GM19438 (cell line): ENCODE results near the gene EHBP1.

Source experiments
- ATAC-seq: cut with Tn5 transposase; IDR thresholded peaks from one replicate; pipeline ENCODE4 v1.9.1; 2021; ENCODE audit warnings: low read depth; ENCODE audit not compliant: unreplicated experiment

The EHBP1 gene

DNA sequence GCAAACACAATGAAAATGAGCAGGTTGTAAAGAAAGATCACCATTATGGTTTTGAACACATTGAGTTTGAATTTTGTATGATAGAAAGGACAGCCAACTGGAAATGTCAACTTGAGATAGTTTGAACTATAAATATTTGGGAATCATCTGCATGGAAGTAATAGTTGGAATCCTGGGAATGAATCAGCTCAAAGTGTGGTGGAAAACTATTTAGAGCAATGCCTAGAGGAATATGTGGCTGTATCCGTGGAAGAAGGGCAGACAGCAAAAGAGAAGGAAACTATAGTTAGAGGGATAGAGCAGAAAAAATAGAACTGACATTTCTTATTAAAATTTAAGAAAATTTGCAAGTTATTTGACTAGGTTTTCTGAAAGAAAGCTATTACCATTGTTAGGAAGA, 232.6 kb downstream of the EHBP1 start:
- ATAC-seq = no peak

DNA sequence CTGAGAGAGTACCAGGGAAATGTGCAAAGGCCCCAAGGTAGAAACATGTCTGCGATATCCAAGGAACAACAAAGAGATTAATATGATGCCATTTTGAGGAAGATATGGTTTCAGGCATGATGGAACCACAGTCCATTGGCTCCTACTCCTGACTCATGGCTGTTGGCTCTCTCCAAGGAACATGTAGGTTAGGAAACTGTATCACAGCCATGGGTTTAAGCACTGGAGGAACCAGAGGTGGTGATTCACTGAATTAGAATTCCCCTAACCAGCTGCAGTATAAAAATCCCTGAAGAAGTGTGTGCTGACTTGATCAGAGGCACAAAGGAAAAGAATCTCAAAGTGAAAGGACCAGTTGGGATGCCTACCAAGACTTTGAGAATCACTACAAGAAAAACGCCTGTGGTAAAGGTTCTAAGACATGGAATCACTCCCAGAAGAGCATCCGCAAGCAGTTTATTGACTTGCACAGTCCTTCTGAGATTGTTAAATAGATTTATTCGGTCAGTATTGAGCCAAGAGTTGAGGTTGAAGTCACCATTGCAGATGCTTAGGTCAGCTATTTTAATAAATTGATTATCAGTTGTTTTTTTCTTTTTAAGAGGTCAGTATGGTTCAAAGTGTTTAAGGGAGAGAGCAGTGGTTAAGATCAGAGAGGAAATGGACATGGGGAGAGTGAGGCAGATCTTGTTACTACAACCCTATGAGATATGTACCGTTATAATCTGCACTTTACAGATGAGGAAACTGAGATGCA, 234.4 kb downstream of the EHBP1 start:
- ATAC-seq = no peak

DNA sequence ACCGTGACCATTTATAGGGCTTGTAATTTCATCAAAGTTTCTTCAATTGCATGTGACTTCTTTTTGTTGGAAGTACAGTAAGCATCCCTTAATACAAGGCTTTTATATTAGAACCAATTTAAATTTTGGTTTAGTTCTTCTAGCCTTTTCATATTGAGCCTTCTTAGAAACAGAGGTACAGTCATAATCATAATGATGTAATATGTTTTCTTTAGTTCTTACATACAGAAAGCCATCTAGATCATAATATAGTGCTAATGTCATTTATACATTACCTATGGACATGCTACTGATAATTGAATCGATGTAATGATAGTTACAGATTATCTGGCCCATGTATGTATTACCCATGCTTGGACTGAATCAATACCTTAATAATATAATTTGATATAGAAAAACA, 235.2 kb downstream of the EHBP1 start:
- ATAC-seq = no peak

DNA sequence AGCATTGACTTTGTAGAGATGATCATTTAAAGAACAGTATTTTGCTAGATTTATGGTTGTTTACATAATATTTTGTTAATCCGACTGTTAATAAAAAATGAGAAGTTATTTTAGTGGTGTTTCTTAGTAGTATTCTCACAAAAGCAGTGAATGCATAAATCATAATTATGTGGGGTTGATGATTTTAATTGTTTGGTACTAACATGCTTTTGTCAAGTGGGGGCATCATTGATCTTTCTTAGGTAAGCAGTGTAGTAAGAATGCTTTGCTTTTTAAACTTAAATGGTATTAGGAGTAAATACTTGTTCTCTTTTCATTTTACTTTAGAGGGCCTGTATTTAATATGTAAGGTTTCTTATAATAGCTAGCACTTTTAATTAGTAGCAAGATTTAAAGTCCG, 235.9 kb downstream of the EHBP1 start:
- ATAC-seq = no peak

DNA sequence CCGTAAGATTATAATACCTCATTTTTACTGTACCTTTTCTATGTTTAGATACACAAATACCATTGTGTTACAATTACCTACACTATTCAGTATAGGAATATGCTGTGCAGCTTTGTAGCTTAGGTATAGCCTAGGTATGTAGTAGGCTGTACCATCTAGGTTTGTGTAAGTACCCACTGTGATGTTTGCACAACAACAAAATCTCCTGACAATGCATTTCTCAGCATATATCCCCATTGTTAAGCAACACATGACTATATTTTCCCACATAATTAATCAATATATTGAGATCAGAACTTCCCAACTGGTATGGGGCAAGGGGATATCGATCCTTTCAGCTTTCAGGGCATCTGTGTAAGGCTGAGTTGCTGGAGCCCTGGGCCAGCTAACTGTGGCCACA, 238.8 kb downstream of the EHBP1 start:
- no peak for ATAC-seq

DNA sequence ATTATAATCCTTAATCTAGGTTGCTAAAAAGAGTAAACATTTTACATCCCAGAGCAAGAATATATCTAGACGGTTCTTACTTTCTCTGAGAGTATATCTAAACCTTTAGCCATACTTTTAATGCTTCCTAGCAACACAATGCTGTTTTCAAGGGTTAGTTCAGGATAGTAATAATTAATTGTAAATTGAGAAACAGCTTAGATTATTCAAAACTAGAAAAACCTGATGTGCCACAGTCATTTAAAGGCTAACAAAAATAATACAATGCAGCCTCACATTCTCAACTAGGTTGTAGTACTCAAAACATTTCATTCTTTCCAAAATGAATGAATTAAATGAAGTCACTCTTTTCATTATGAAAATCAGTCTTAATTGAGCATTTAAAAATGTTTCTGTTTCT, 241.9 kb downstream of the EHBP1 start:
- ATAC-seq = no peak

DNA sequence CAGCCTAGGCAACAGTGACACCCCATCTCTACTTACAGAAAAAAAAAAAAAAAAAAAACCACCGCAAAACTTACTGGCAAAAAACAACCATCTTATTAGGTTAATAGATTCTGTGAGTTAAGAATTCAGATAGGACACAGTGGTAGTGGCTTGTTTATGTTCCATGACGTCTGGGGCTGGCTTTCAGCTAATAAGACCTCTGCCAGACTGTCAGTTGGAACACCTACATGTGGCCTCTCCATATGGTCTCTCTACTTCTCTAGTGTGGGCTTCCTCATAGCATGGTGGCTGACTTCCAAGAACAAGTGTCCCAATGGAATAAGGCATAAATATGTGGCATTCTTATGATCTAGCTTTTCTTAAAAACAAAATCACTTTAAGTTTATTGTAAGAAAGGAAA, 251.1 kb downstream of the EHBP1 start:
- no peak for ATAC-seq

DNA sequence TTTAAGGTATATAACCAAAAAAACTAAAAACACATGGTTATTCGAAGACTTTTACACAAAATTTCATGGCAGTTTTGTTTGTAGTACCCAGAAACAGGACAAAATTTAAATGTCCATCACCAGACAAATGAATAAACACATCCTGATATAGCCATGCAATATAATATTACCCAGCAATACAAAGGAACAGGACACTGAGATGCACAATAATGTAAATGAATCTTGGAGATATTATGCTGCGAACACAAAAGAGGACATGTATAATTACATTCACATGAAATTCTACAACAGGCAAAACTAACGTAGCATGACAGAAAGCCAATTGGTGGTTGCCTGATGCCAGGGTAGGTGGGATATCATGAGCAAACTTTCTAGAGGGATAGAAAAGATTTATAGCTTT, 252.7 kb downstream of the EHBP1 start:
- ATAC-seq = no peak

DNA sequence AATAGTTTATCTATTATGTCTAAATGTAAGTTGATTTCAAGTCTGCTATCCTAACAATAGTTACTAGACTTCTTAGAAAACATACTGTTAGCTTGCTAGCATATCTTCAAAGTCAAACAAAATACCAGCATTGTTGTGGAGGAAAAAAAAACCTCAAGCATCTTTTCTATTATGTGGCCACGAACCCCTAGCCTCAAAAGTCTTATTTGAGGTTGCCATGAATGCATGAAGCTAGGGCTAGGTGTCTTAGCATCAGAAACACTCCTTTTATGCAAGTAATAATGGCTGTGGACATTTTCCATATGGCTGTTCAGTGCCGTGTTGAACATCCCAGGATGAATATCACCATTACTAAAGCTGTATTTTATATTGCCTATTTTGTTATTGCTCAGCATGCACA, 258.5 kb downstream of the EHBP1 start:
- no peak for ATAC-seq

DNA sequence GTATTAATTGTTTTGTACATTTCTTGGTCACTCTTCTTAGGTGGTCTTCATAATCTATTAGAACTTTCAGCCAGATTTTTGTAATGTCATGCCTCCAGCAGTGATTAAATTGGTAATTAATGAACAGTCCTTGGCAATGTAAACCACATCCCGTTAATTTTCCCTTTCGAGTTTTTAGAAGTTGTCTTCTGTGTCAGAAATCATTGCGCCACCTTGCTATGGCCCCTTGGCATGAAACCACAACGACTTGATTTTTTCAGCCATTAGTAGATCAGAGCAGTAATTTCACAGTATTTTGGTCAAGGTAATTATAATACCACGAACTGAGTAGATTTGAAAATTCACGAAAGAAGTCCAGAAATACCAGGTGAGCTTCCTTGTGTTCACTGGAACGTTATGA, 259.2 kb downstream of the EHBP1 start:
- no peak for ATAC-seq

DNA sequence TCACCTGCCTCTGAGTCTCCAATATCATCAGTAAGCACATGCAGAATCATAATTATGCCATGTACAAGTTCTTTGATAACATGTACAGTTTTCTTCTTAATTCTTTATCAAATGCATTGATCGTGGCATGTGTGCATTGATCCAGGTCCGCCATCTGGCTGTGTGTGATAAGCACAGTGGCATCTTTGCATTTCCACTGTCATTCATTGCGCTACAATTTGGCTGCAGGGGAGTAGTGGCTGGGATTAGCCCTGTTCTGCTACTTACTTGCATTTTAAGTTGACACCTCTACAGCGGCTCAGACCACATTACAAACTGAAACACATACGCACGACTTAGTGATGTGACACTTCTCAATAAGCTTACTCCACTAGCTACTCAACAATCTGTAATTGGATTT, 261.5 kb downstream of the EHBP1 start:
- ATAC-seq = no peak

DNA sequence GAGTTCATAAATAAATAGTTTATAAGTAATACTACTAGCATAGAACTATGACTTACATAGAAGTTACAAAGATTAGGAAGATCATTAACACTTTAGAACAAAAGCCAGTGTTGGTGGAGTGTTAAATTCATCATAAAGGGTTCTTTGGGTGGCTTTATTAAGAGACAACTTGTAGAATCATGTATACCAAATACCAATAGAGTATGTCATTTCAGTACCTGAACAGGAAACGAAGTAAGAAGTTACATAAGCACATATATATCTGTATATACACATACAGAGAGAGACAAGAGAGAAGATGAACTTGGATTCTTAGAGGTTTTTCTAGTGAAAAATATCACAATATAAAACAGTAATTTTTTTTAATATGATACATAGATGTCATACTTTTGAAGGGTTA, 262.7 kb downstream of the EHBP1 start:
- ATAC-seq = no peak

DNA sequence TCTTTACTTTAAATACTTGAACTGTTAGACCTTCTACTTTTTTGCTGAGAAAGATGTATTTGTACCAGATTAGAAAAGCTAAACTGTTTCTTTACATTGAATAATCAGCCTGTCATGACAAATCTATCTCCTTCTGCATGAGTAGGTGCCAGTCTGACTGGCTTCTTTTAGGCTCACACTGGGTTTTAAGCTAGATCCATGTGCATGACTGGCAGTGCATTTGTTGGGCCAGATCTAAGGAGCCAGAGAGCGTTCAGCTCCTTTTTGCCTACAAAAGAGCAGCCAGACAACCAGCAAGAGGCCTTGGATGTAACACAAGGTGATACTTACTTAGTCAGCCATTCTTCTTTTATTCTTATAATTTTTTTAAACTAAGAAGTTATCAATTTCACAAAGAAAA, 263.2 kb downstream of the EHBP1 start:
- no peak for ATAC-seq

DNA sequence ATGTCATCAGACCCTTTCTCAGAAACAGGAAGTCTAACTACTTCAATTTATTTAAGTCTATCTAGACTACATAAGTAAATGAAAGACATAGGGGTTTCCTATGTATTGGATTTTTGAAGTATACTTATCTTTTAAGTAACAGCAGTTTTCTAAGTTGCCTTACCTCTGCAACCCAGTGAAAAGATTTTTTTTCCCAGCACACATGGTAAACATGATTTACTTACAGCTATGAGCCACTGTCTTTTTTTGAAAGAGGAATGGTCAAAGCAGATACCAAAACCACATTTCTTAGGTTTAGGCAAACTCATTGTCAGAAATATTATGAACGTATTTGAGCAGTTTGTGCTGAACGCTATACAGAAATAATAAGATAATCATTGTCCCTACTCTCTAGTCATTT, 266.4 kb downstream of the EHBP1 start:
- ATAC-seq = no peak

DNA sequence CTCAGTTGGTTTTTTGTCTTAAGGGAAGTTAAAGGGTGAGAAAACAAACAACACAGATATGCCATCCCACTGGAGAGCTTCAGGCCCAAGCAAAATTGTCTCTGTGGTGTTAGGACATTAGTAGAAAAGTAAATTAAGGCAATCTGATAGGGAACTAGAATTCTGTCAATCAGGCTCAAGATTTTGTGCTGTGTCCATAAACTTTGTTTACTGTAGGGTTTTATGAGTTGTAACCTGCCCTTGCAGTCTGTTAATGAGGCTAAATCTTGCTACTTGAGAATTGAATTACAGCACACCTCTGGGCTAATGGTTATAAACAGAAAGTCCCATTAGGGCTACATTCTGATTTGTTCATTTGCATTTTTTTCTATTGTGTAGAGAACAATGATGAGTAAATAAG, 267.1 kb downstream of the EHBP1 start:
- no peak for ATAC-seq

DNA sequence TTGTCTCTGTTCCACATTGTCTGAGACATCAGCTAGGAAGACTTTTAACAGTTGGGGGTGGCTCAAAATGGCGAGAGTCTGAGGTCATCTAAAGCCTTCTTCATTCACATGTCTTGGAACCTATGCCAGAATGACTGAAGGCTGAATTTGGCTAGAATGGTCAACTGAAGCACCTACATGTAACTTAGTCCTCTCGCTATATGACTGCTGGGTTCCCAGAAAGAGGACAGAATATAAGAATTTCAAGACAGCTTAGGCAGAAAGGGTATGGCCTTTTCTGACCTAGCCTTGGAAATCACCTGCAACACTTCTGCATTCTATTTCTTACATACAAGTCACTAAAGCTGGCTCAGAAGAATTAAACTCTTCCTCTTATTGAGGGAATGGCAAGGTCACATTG, 269.5 kb downstream of the EHBP1 start:
- no peak for ATAC-seq

DNA sequence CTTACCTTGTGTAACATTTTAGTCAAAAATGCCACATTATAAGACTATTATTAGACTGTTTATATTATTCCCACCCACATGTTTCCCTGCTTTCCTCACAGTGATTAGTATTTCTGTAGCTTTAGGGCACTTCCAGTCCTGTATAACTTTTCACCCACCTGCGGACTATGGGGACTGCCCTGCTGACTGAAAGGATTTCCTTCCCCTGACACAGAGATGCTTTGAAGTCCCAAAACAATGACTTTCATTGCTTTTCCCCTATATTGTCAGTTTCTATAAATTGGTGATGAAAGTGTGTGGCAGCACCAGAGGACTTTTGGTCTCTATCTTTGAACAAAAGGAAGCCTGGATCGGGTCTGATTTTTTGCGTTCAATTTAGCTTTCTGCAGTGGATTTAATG, 286.1 kb downstream of the EHBP1 start:
- ATAC-seq = no peak

DNA sequence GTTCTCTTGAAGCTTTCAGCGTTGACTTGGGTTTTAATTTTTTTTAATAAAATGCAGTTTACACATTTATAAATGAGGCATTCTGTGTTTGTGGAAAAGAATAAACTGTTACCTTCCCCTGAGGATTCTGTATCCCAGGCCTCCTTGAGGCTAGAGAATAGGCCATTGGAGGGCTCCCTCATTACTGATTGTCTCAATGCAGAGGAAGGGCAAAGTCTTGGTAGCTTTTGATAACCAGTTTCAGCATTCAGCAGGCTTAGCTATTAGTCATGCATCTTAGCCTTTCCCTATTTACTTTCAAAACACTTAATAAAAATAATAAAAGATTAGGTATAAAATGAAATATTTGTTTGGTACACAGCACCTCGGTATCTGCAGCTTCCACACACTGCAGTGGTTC, 287.0 kb downstream of the EHBP1 start:
- ATAC-seq = no peak

DNA sequence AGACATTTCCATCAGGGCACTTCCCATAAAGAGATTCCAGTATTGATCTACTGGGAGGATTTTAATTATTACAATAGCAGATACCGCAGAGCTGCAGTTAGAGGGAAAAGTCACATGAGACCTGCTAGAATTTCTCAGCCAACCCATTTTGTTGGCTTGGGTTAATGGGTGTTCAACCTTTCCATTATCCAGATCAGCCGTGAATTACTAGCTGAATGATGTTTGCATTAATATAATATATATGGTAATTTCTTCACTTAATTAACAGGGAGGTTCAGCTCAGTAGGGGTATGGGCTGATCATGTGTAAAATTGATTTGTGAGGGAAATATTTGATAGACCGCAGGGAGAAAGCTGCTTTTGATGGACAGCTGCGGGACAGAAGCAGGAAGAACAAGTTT, 288.7 kb downstream of the EHBP1 start:
- no peak for ATAC-seq

DNA sequence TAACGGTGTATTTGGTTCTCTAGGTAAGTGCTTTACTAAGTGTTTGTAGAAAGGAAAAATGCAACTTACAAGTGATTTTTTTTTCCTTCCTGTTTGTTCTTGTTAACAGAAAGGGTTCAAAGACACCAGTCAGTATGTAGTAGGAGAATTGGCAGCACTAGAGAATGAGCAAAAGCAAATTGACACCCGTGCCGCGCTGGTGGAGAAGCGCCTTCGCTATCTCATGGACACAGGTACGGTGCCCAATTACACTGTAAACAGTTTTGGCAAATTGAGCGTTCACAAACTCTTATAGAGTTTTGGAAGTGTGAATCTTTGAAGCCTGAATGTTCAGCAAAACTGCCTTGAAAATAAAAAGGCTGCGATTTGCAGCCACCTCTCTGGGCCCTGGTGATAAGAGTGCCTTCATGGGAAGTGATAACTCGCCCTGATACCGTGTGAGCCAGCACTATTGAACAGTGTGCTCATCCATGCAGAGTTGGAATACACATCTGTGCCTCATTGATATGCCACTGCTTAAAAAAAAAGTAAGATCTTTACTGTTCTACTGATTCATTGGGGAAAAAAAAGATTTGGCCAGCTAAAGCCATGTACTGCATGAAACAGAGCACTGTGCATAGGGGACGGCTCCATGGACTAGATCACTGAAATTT, 291.1 kb downstream of the EHBP1 start:
- ATAC-seq = no peak

DNA sequence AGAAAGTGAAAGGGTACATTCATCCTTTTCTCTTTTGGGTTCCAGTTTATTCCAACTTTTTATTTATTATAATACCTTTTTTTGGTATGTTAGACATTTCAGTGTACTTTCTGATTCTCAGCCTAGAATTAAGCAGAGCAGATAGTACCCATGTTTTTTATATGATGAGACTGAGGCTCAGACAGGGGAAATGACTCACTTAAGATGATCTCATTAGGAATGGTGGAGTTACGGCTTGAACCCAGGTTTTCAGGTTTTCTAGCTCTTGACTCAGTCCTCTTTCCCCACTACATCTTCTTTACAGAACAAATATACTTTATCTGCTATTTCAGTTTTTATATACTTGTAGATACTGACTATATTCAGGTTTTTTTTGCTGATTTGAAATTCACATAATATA, 293.4 kb downstream of the EHBP1 start:
- ATAC-seq = no peak

DNA sequence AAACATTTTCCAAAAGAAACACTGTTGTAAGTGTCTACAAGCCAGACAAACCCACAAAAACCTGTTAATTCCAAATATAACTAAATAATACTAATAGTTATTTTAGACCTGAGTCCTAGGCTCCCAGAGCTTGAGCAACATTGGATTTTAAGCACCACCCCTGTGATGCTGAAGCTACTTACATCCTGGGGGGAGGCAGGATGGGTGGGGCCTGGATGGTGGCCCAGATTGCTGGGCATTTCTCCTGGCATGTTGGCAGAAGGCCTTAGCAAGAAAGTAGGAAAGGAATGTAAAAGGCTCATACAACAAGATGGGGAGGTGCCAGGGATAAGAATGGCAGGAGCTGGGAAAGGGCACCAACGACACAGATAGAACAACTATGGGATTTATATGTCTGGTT, 294.4 kb downstream of the EHBP1 start:
- no peak for ATAC-seq

DNA sequence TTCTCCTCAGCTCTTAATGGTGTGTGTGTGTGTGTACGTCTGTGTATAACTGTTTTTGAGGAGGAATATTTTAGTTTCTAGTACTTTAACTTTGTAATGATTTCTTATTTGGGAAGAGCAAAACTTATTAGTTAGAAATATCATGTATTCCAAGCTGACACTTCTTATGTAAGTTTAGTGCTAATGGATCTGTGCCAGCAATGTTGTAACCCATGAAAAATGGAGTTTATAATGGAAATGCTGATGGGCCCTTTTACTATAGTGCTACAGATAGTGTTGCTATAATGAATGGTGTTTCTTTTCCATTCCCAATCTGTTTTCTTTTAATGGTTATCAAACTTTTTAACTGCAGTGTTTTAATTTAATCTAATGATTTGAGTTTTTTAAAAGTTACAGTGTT, 295.3 kb downstream of the EHBP1 start:
- ATAC-seq = no peak
